ENCODE measurements around the gene CCDC142. TPM values are rescaled to one million over a fixed set of nuclear protein-coding genes. Genes with fewer than 3 reads are reported as not detected.
A peak's percentile ranks its signal among the peaks of the same experiment; 100 is the strongest.

Gene CCDC142
- total RNA-seq, 1 experiment from 2014 or later: 14.0 TPM

GRCh38 chr2:74440378-74441169, 42.2 kb downstream of the CCDC142 start (continued):
- TF ChIP-seq, protein P1, sequence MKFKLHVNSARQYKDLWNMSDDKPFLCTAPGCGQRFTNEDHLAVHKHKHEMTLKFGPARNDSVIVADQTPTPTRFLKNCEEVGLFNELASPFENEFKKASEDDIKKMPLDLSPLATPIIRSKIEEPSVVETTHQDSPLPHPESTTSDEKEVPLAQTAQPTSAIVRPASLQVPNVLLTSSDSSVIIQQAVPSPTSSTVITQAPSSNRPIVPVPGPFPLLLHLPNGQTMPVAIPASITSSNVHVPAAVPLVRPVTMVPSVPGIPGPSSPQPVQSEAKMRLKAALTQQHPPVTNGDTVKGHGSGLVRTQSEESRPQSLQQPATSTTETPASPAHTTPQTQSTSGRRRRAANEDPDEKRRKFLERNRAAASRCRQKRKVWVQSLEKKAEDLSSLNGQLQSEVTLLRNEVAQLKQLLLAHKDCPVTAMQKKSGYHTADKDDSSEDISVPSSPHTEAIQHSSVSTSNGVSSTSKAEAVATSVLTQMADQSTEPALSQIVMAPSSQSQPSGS (CRISPR knock-in tag; IDR thresholded peaks at IDR 0.05; ENCODE audit: borderline replicate concordance, low read depth): no peak
- peak; percentile 31 for TF ChIP-seq HMGXB4 (CRISPR knock-in tag; IDR thresholded peaks at IDR 0.05)
- TF ChIP-seq ATF1 (CRISPR knock-in tag; IDR thresholded peaks at IDR 0.05): no peak
- TF ChIP-seq, protein P2, sequence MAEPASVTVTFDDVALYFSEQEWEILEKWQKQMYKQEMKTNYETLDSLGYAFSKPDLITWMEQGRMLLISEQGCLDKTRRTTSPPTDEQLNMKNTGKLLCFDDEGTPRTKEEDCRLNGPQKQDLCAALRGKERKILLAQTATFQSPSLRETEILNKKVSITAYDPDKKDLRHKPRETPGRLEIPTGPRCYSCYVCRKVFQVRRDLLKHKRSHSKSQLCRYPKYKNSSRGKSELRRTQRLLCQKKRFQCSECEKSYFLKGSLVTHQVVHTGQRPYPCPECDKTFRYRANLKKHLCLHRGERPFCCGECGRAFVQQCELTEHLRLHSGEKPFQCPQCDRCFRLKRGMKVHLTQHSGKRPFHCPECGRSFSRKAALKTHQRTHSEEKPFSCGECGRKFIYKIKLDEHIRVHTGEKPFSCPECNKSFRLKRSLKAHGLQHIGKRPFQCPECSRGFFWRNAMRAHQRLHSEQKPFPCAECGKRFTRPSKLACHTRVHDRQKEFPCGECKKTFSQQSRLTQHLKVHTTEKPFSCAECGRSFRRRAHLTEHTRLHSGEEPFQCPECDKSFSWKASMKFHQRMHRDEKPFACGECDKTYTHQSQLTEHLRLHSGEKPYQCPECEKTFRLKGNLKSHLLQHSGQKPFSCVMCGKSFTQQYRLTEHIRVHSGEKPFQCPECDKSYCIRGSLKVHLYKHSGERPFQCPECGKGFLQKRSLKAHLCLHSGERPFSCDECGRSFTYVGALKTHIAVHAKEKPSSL (CRISPR knock-in tag; conservative IDR thresholded peaks at IDR 0.05): no peak
- TF ChIP-seq ETV6 (CRISPR knock-in tag; IDR thresholded peaks at IDR 0.05): peak; percentile 57; the same call in 1 of the 2 replicates
- TF ChIP-seq, protein P3, sequence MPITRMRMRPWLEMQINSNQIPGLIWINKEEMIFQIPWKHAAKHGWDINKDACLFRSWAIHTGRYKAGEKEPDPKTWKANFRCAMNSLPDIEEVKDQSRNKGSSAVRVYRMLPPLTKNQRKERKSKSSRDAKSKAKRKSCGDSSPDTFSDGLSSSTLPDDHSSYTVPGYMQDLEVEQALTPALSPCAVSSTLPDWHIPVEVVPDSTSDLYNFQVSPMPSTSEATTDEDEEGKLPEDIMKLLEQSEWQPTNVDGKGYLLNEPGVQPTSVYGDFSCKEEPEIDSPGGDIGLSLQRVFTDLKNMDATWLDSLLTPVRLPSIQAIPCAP (CRISPR knock-in tag; IDR thresholded peaks at IDR 0.05): no peak
- TF ChIP-seq FOXK1 (CRISPR knock-in tag; IDR thresholded peaks at IDR 0.05): peak; percentile 7; the same call in 1 of the 2 replicates
- TF ChIP-seq, protein P4, sequence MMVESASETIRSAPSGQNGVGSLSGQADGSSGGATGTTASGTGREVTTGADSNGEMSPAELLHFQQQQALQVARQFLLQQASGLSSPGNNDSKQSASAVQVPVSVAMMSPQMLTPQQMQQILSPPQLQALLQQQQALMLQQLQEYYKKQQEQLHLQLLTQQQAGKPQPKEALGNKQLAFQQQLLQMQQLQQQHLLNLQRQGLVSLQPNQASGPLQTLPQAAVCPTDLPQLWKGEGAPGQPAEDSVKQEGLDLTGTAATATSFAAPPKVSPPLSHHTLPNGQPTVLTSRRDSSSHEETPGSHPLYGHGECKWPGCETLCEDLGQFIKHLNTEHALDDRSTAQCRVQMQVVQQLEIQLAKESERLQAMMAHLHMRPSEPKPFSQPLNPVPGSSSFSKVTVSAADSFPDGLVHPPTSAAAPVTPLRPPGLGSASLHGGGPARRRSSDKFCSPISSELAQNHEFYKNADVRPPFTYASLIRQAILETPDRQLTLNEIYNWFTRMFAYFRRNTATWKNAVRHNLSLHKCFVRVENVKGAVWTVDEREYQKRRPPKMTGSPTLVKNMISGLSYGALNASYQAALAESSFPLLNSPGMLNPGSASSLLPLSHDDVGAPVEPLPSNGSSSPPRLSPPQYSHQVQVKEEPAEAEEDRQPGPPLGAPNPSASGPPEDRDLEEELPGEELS (CRISPR knock-in tag; IDR thresholded peaks at IDR 0.05): peak; percentile 39; the same call in 1 of the 2 replicates
- TF ChIP-seq NFYB (CRISPR knock-in tag; conservative IDR thresholded peaks at IDR 0.05; ENCODE audit: low read depth): no peak
- no peak for TF ChIP-seq E2F1 (CRISPR knock-in tag; IDR thresholded peaks at IDR 0.05)
- TF ChIP-seq JUN (CRISPR knock-in tag; IDR thresholded peaks at IDR 0.05): no peak
- TF ChIP-seq ZNF423 (CRISPR knock-in tag; IDR thresholded peaks at IDR 0.05): no peak
- no peak for TF ChIP-seq GTF2I (CRISPR knock-in tag; conservative IDR thresholded peaks at IDR 0.05)
- TF ChIP-seq CBFB (CRISPR knock-in tag; IDR thresholded peaks at IDR 0.05; ENCODE audit: low read depth): no peak
- TF ChIP-seq, protein P5, sequence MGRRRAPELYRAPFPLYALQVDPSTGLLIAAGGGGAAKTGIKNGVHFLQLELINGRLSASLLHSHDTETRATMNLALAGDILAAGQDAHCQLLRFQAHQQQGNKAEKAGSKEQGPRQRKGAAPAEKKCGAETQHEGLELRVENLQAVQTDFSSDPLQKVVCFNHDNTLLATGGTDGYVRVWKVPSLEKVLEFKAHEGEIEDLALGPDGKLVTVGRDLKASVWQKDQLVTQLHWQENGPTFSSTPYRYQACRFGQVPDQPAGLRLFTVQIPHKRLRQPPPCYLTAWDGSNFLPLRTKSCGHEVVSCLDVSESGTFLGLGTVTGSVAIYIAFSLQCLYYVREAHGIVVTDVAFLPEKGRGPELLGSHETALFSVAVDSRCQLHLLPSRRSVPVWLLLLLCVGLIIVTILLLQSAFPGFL (CRISPR knock-in tag; IDR thresholded peaks at IDR 0.05; ENCODE audit: borderline replicate concordance): no peak
- TF ChIP-seq CREB1 (CRISPR knock-in tag; IDR thresholded peaks at IDR 0.05): 0 out of 2 replicates have a peak, but pooled peaks have one; percentile 33
- TF ChIP-seq KAT7 (CRISPR knock-in tag; IDR thresholded peaks at IDR 0.05; ENCODE audit: borderline replicate concordance): 0 out of 2 replicates have a peak, but pooled peaks have one; percentile 35
- peak; percentile 72 for TF ChIP-seq GABPB1 (CRISPR knock-in tag; IDR thresholded peaks at IDR 0.05)
- no peak for TF ChIP-seq ZNF138 (CRISPR knock-in tag; conservative IDR thresholded peaks at IDR 0.05)
- no peak for TF ChIP-seq OVOL2 (CRISPR knock-in tag; IDR thresholded peaks at IDR 0.05; ENCODE audit: borderline replicate concordance)
- no peak; the same call in 1 of the 2 replicates for TF ChIP-seq ZNF317 (CRISPR knock-in tag; IDR thresholded peaks at IDR 0.05; ENCODE audit: borderline replicate concordance, low read depth)
- TF ChIP-seq, protein P6, sequence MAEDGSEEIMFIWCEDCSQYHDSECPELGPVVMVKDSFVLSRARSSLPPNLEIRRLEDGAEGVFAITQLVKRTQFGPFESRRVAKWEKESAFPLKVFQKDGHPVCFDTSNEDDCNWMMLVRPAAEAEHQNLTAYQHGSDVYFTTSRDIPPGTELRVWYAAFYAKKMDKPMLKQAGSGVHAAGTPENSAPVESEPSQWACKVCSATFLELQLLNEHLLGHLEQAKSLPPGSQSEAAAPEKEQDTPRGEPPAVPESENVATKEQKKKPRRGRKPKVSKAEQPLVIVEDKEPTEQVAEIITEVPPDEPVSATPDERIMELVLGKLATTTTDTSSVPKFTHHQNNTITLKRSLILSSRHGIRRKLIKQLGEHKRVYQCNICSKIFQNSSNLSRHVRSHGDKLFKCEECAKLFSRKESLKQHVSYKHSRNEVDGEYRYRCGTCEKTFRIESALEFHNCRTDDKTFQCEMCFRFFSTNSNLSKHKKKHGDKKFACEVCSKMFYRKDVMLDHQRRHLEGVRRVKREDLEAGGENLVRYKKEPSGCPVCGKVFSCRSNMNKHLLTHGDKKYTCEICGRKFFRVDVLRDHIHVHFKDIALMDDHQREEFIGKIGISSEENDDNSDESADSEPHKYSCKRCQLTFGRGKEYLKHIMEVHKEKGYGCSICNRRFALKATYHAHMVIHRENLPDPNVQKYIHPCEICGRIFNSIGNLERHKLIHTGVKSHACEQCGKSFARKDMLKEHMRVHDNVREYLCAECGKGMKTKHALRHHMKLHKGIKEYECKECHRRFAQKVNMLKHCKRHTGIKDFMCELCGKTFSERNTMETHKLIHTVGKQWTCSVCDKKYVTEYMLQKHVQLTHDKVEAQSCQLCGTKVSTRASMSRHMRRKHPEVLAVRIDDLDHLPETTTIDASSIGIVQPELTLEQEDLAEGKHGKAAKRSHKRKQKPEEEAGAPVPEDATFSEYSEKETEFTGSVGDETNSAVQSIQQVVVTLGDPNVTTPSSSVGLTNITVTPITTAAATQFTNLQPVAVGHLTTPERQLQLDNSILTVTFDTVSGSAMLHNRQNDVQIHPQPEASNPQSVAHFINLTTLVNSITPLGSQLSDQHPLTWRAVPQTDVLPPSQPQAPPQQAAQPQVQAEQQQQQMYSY (CRISPR knock-in tag; IDR thresholded peaks at IDR 0.05): peak; percentile 93
- peak; percentile 73 for TF ChIP-seq SP1 (CRISPR knock-in tag; conservative IDR thresholded peaks at IDR 0.05)
